DOHH2 (cell line): ENCODE measurements around the gene PLCXD3.

Experiments used
- CTCF ChIP-seq: fragments of 200-600 bp; sonication (generic); IDR thresholded peaks from one replicate; pipeline ENCODE4 v1.5.1; 2014; ENCODE audit warnings: antibody characterized with exemption, mild to moderate bottlenecking, low read depth, low read length; ENCODE audit not compliant: poor library complexity, severe bottlenecking
- EZH2phosphoT487 ChIP-seq: fragments of 200-600 bp; sonication (generic); IDR thresholded peaks from 2 replicates; pipeline ENCODE4 v1.6.1; 2017; ENCODE audit warnings: borderline replicate concordance, mild to moderate bottlenecking, antibody characterized with exemption, low read length, moderate library complexity, mixed read lengths

GRCh38 chr5:41349846-41350245 is 160.6 kb downstream of the PLCXD3 start:
- TF ChIP-seq CTCF (no peak), EZH2phosphoT487 (no peak)
